K562 (cell line): ENCODE results near the gene LRRC26. TPM values are rescaled to one million over a fixed set of nuclear protein-coding genes. Genes with fewer than 3 reads are reported as not detected.

Experiments
- ARHGAP35 ChIP-seq: fragments of 450-650 bp; IDR thresholded peaks from 2 replicates; pipeline ENCODE4 v1.6.1; 2018; ENCODE audit not compliant: partially characterized antibody
- CHD2 ChIP-seq: IDR thresholded peaks from 2 replicates; pipeline ENCODE4 v1.6.1; 2011; ENCODE audit warnings: low read depth, low read length
- CREBBP ChIP-seq: IDR thresholded peaks from one replicate; pipeline ENCODE4 v1.6.1; 2012; ENCODE audit warnings: low read depth, mild to moderate bottlenecking, control low read depth, inconsistent platforms, low read length
- EZH2 ChIP-seq: IDR thresholded peaks from 2 replicates; pipeline ENCODE4 v1.6.1; 2012; ENCODE audit warnings: low read depth, mild to moderate bottlenecking, inconsistent platforms, low read length, borderline replicate concordance
- FOS ChIP-seq: IDR thresholded peaks from 3 replicates; pipeline ENCODE4 v1.6.1; 2011; ENCODE audit not compliant: insufficient read length; ENCODE audit errors: extremely low read depth
- HBP1 ChIP-seq: fragments of 450-650 bp; formaldehyde crosslinking; IDR thresholded peaks from 2 replicates; pipeline ENCODE4 v1.4.0; 2022; ENCODE audit warnings: missing genetic modification characterization
- MITF ChIP-seq: IDR thresholded peaks from 2 replicates; pipeline ENCODE4 v1.6.1; 2014; ENCODE audit warnings: antibody characterized with exemption
- NRF1 ChIP-seq, 2 experiments: fragments of 450-650 bp; IDR thresholded peaks in 1 of 2; conservative IDR thresholded peaks in 1 of 2; 2 replicates each; pipeline ENCODE4 v1.6.1; 2014; ENCODE audit warnings: mild to moderate bottlenecking in 2 of 2
- RBM25 ChIP-seq: fragments of 200-400 bp; formaldehyde crosslinking; IDR thresholded peaks from 2 replicates; pipeline ENCODE4 v1.6.1; 2018; ENCODE audit warnings: low read length, low read depth, moderate library complexity; ENCODE audit not compliant: severe bottlenecking
- RREB1 ChIP-seq: fragments of 250-450 bp; sonication (Bioruptor Pico); IDR thresholded peaks from 2 replicates; pipeline ENCODE4 v1.4.0; 2020
- SAFB ChIP-seq: fragments of 200-400 bp; formaldehyde crosslinking; IDR thresholded peaks from 2 replicates; pipeline ENCODE4 v1.6.1; 2017; ENCODE audit warnings: low read depth, low read length, borderline replicate concordance
- SMARCA5 ChIP-seq: fragments of 450-650 bp; IDR thresholded peaks from 2 replicates; pipeline ENCODE4 v1.6.1; 2016
- SMARCE1 ChIP-seq: fragments of 450-650 bp; IDR thresholded peaks from 2 replicates; pipeline ENCODE4 v1.7.1; 2016; ENCODE audit warnings: mild to moderate bottlenecking
- SNIP1 ChIP-seq: fragments of 450-650 bp; IDR thresholded peaks from 2 replicates; pipeline ENCODE4 v1.7.1; 2017; ENCODE audit warnings: low read depth, mild to moderate bottlenecking
- SP1 ChIP-seq: sonication (generic); formaldehyde crosslinking; IDR thresholded peaks from 2 replicates; pipeline ENCODE4 v1.8.1; 2022; ENCODE audit warnings: mild to moderate bottlenecking, missing genetic modification reagents
- SRSF7 ChIP-seq: fragments of 200-400 bp; formaldehyde crosslinking; optimal IDR thresholded peaks from 2 replicates; pipeline ENCODE3; 2017; ENCODE audit warnings: mild to moderate bottlenecking, low read depth, low read length
- USF1 ChIP-seq: sonication (generic); formaldehyde crosslinking; IDR thresholded peaks from 2 replicates; pipeline ENCODE4 v1.9.0; 2022; ENCODE audit warnings: mild to moderate bottlenecking, missing genetic modification reagents
- ZNF140 ChIP-seq: fragments of 250-450 bp; sonication (Bioruptor Pico); IDR thresholded peaks from 2 replicates; pipeline ENCODE4 v1.8.0; 2021; ENCODE audit warnings: moderate library complexity, mild to moderate bottlenecking, inconsistent platforms
- ZNF253 ChIP-seq: fragments of 250-450 bp; sonication (Bioruptor Pico); conservative IDR thresholded peaks from 2 replicates; pipeline ENCODE4 v1.6.1; 2021; ENCODE audit warnings: mild to moderate bottlenecking
- ZNF445 ChIP-seq: fragments of 250-450 bp; sonication (Bioruptor Pico); IDR thresholded peaks from 2 replicates; pipeline ENCODE4 v1.4.0; 2020; ENCODE audit warnings: low read depth, mild to moderate bottlenecking, moderate library complexity
- polyA plus RNA-seq, 8 experiments: library from polyadenylated mRNA; depleted of rRNA in 4 of 8; stranded (reverse) in 5 of 8; unstranded in 3 of 8; fragments of >200 nt; fragmentation: Nextera tagmentation in 2 of 8; fragmentation: Illumina TruSeq in 1 of 8; extraction: Ambion mirVana in 2 of 8; extraction: Trizol in 1 of 8; gene quantifications; 2 replicates each; pipeline versions ENCODE4 v1.2.1 to v1.2.3, GENCODE V29; 2011 to 2014; ENCODE audit warnings: inconsistent platforms in 1 of 8, missing spikeins in 1 of 8
- total RNA-seq, 7 experiments: library from RNA; depleted of rRNA in 6 of 7; stranded (reverse); fragments of >200 nt in 6 of 7; fragmentation: Illumina TruSeq in 2 of 7; extraction: Trizol in 2 of 7; gene quantifications; 2 replicates each; pipeline versions ENCODE4 v1.2.1 to v1.2.3, GENCODE V29; 2011 to 2021; ENCODE audit warnings: low replicate concordance in 1 of 7

Gene LRRC26
- total and polyA plus RNA-seq, 9 of the 15 experiments (the other 6 are each of a cell fraction or from before 2014, with no cell fraction given) = not detected

GRCh38 chr9:137205126-137206069, 35.5 kb upstream of the LRRC26 start, which contains the start of the genes NDOR1 and TMEM203 (continued):
- TF ChIP-seq RREB1 = no peak
- no peak for TF ChIP-seq USF1 (CRISPR knock-in tag)
- no peak for TF ChIP-seq ARHGAP35
- no peak for TF ChIP-seq SMARCA5
- TF ChIP-seq EZH2 = no peak
- no peak for TF ChIP-seq NRF1 (conservative IDR thresholded peaks at IDR 0.05 in 1 of 2, IDR thresholded peaks at IDR 0.05 in 1 of 2)
- TF ChIP-seq CREBBP = no peak
- TF ChIP-seq SAFB = no peak
- no peak for TF ChIP-seq FOS
- no peak for TF ChIP-seq SNIP1
- no peak for TF ChIP-seq SMARCE1
- no peak for TF ChIP-seq MITF
- TF ChIP-seq SP1 (CRISPR knock-in tag) = peak; percentile 48; the same call in 1 of the 2 replicates
- TF ChIP-seq SRSF7 = no peak
- TF ChIP-seq CHD2 = no peak
- TF ChIP-seq HBP1 (CRISPR knock-in tag) = no peak
- TF ChIP-seq RBM25 = no peak
- TF ChIP-seq ZNF253 (CRISPR knock-in tag) = no peak
- TF ChIP-seq ZNF140 (CRISPR knock-in tag) = no peak
- TF ChIP-seq ZNF445 = no peak
